ENCODE results near the gene SUSD3. TPM values are rescaled to one million over a fixed set of nuclear protein-coding genes. Genes with fewer than 3 reads are reported as not detected.

Gene SUSD3
- total and polyA plus RNA-seq, 2 of the 8 experiments (the other 6 are each of a cell fraction or from before 2014, with no cell fraction given) = 5.5 to 35.4 TPM

- H2BK20ac ChIP-seq (ENCODE audit: low read length) = no peak overlapping the region
- TF ChIP-seq SIN3A (conservative IDR thresholded peaks at IDR 0.05 in 1 of 2, IDR thresholded peaks at IDR 0.05 in 1 of 2; ENCODE audit: low read depth in 1 of 2, low read length in 2 of 2) (no peak), EP300 (IDR thresholded peaks at IDR 0.05; ENCODE audit: borderline replicate concordance in 1 of 2, low read depth in 2 of 2, low read length in 2 of 2) (no peak), POLR2A (IDR thresholded peaks at IDR 0.05; ENCODE audit: control extremely low read depth in 1 of 2, low read depth in 2 of 2, low read length in 2 of 2) (no peak), NANOG (IDR thresholded peaks at IDR 0.05; ENCODE audit: insufficient read depth, low read depth, low read length, poor library complexity, severe bottlenecking) (no peak), POU5F1 (IDR thresholded peaks at IDR 0.05; ENCODE audit: low read depth, low read length) (no peak), CREB1 (IDR thresholded peaks at IDR 0.05) (no peak), CEBPB (IDR thresholded peaks at IDR 0.05; ENCODE audit: low read depth, low read length) (no peak), RAD21 (IDR thresholded peaks at IDR 0.05 in 1 of 2, conservative IDR thresholded peaks at IDR 0.05 in 1 of 2; ENCODE audit: low read depth in 2 of 2, low read length in 2 of 2) (no peak), JUND (IDR thresholded peaks at IDR 0.05; ENCODE audit: low read length) (no peak), CBX5 (IDR thresholded peaks at IDR 0.05; ENCODE audit: low read depth, low read length) (no peak), E2F6 (IDR thresholded peaks at IDR 0.05) (no peak)
These were observed 9.7 kb upstream of the SUSD3 start for GRCh38 chr9:93048566-93049448.

More at GRCh38 chr9:93048566-93049448, 9.7 kb upstream of the SUSD3 start:
- H3K9me3 ChIP-seq (ENCODE audit: insufficient read depth in 2 of 2, low read depth in 1 of 2, low read length in 1 of 2) = peaks cover 0 to 3% of the 10 kb centered on the region in 2 experiments; a peak in 1 of 4 replicates
- no peak overlapping the region for H3K4ac ChIP-seq (replicated peaks; ENCODE audit: insufficient read length, low read depth, low read length)
- H2BK15ac ChIP-seq (ENCODE audit: low read length) = peak overlapping the region; percentile 72; the same call in 1 of the 2 replicates
- H4K91ac ChIP-seq (replicated peaks; ENCODE audit: insufficient read length, low read length) = no peak overlapping the region
- ChIA-PET POLR2A (ENCODE audit: partially characterized antibody) (no interaction called here), CTCF (ENCODE audit: partially characterized antibody) (interaction anchor here (0.6 to 6.0 kb wide), 5 partner anchors 12 to 184 kb away, joined by 3 to 44 read pairs (median 3); no protein-coding TSS in a partner anchor)
- DNase-seq (ENCODE audit: low read depth in 1 of 2, low spot score in 2 of 2) (no peak), FAIRE-seq (no peak)
- H3K4me3 ChIP-seq (ENCODE audit: extremely low read depth in 1 of 4, insufficient read depth in 2 of 4, low read depth in 3 of 4, low read length in 4 of 4) = no peak overlapping the region
- H3K36me3 ChIP-seq (ENCODE audit: control insufficient read depth in 2 of 4, insufficient read depth in 4 of 4, low read length in 3 of 4) = no peaks in the 10 kb centered on the region; a peak in 1 of 8 replicates
- H3K27ac ChIP-seq (ENCODE audit: low read depth, low read length) = no peak overlapping the region
- no peak overlapping the region for H3K14ac ChIP-seq (ENCODE audit: insufficient read length)
- no peaks in the 10 kb centered on the region for H3K79me2 ChIP-seq (ENCODE audit: control insufficient read depth in 1 of 2, insufficient read depth in 2 of 2, low read length in 2 of 2)
- H3K4me2 ChIP-seq (ENCODE audit: insufficient read depth in 1 of 2, low read depth in 2 of 2, low read length in 2 of 2) = no peak overlapping the region
- H3K79me1 ChIP-seq (ENCODE audit: low read depth, low read length) = no peaks in the 10 kb centered on the region
- H3K18ac ChIP-seq (ENCODE audit: extremely low read depth, low read length) = no peak overlapping the region
- no peaks in the 10 kb centered on the region for H3K23me2 ChIP-seq (ENCODE audit: low read depth, low read length)
- no peak overlapping the region for H4K5ac ChIP-seq (ENCODE audit: insufficient read length, low read depth, low read length)
- no peak overlapping the region for H4K8ac ChIP-seq (ENCODE audit: extremely low read depth, insufficient read depth, low read length)
- 89% methylated on average over 8 of the region's 8 CpGs; no CpG with 5 or more reads in 1 of the 2 experiments for WGBS, 2 experiments (ENCODE audit: extremely low coverage in 1 of 2, insufficient coverage in 1 of 2, insufficient read length in 1 of 2, insufficient replicate concordance in 2 of 2, low coverage in 1 of 2, low lambda C conversion rate in 2 of 2, missing lambda C conversion rate in 1 of 2)
- no peaks in the 10 kb centered on the region for H4K20me1 ChIP-seq (replicated peaks in 1 of 2; ENCODE audit: control insufficient read depth in 1 of 2, insufficient read depth in 2 of 2, low read length in 2 of 2)
- H3K56ac ChIP-seq (replicated peaks; ENCODE audit: insufficient read length, low read depth, low read length) = no peak overlapping the region
- H2BK12ac ChIP-seq (ENCODE audit: low read depth, low read length) = peak overlapping the region; percentile 27; the same call in 1 of the 2 replicates
- H2AFZ ChIP-seq (ENCODE audit: low read length) = no peak overlapping the region
- no peak overlapping the region for H3K23ac ChIP-seq (ENCODE audit: insufficient read length)
- no peak overlapping the region; a peak in 1 of 7 replicates for H3K9ac ChIP-seq (replicated peaks in 1 of 4; ENCODE audit: extremely low read depth in 1 of 4, low read depth in 3 of 4, low read length in 3 of 4)
- no peak overlapping the region for H2BK120ac ChIP-seq (replicated peaks; ENCODE audit: low read depth, low read length)
- peaks cover 6 to 10% (median 9%) of the 10 kb centered on the region in 4 experiments for H3K4me1 ChIP-seq (replicated peaks in 1 of 4; ENCODE audit: control insufficient read depth in 3 of 4, insufficient read depth in 4 of 4, low read length in 3 of 4)
- 0 out of 2 replicates have a peak overlapping the region, but pooled peaks have one; percentile 35 for H2BK5ac ChIP-seq (ENCODE audit: low read depth, low read length)
- H2AK5ac ChIP-seq (ENCODE audit: low read depth, low read length) = no peak overlapping the region
- no peaks in the 10 kb centered on the region for H3K27me3 ChIP-seq (replicated peaks in 1 of 4; ENCODE audit: control insufficient read depth in 3 of 4, extremely low read depth in 1 of 4, insufficient read depth in 3 of 4, low read length in 3 of 4)

All from H1 (cell line).